ENCODE data around the gene MPHOSPH9.
"Not testable (repeated sequence)": the region's sequence is repeated elsewhere in the genome, so short reads cannot be mapped to it uniquely, and the experiment has no call there.

- TF ChIP-seq CTCF (conservative IDR thresholded peaks at IDR 0.05; ENCODE audit: low read depth, low read length); BHLHE40 (IDR thresholded peaks at IDR 0.05; ENCODE audit: low read depth, low read length); CEBPB (IDR thresholded peaks at IDR 0.05; ENCODE audit: low read depth, low read length); ELK1 (IDR thresholded peaks at IDR 0.05; ENCODE audit: borderline replicate concordance, low read depth, low read length); MAZ (IDR thresholded peaks at IDR 0.05; ENCODE audit: borderline replicate concordance, low read depth, low read length); POLR2A (IDR thresholded peaks at IDR 0.05; ENCODE audit: low read depth, low read length); USF2 (IDR thresholded peaks at IDR 0.05; ENCODE audit: low read depth, low read length); MAFK (IDR thresholded peaks at IDR 0.05; ENCODE audit: low read depth, low read length); RFX5 (IDR thresholded peaks at IDR 0.05; ENCODE audit: low read depth, low read length); SMC3 (IDR thresholded peaks at IDR 0.05; ENCODE audit: low read depth, low read length); RAD21 (IDR thresholded peaks at IDR 0.05; ENCODE audit: low read length); FOS (IDR thresholded peaks at IDR 0.05; ENCODE audit: low read depth, low read length): not testable (repeated sequence)
Measured at GRCh38 chr12:123207815-123208214, 25.1 kb downstream of the MPHOSPH9 start.

All from IMR-90 (cell line).